Fibroblast of pulmonary artery (primary cell): Measurements from ENCODE around the gene VEGFA.

Experiments used
- DNase-seq: peaks from one replicate; pipeline ENCODE4 v3.0.0-alpha.2; 2010; ENCODE audit warnings: low read depth
- H3K4me3 ChIP-seq: replicated peaks from 2 replicates; pipeline ENCODE4 v1.5.1; 2011; ENCODE audit warnings: low read depth, mild to moderate bottlenecking, control low read depth, low read length, moderate library complexity
- TF ChIP-seq, protein P1 (sequence below): IDR thresholded peaks from 2 replicates; pipeline ENCODE4 v1.5.1; 2011; ENCODE audit warnings: mild to moderate bottlenecking, control low read depth, low read length, inconsistent platforms; ENCODE audit errors: missing control alignments

The VEGFA gene

DNA sequence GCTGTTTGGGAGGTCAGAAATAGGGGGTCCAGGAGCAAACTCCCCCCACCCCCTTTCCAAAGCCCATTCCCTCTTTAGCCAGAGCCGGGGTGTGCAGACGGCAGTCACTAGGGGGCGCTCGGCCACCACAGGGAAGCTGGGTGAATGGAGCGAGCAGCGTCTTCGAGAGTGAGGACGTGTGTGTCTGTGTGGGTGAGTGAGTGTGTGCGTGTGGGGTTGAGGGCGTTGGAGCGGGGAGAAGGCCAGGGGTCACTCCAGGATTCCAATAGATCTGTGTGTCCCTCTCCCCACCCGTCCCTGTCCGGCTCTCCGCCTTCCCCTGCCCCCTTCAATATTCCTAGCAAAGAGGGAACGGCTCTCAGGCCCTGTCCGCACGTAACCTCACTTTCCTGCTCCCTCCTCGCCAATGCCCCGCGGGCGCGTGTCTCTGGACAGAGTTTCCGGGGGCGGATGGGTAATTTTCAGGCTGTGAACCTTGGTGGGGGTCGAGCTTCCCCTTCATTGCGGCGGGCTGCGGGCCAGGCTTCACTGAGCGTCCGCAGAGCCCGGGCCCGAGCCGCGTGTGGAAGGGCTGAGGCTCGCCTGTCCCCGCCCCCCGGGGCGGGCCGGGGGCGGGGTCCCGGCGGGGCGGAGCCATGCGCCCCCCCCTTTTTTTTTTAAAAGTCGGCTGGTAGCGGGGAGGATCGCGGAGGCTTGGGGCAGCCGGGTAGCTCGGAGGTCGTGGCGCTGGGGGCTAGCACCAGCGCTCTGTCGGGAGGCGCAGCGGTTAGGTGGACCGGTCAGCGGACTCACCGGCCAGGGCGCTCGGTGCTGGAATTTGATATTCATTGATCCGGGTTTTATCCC is at the start of gene VEGFA:
Gene VEGFA, plus strand, starts transcription at position 686 of the 846 bp plus-strand sequence.
- H3K4me3 ChIP-seq = peak within 1 kb of the TSS; percentile 91
- peak; percentile 91 for DNase-seq
- TF ChIP-seq, protein P1, sequence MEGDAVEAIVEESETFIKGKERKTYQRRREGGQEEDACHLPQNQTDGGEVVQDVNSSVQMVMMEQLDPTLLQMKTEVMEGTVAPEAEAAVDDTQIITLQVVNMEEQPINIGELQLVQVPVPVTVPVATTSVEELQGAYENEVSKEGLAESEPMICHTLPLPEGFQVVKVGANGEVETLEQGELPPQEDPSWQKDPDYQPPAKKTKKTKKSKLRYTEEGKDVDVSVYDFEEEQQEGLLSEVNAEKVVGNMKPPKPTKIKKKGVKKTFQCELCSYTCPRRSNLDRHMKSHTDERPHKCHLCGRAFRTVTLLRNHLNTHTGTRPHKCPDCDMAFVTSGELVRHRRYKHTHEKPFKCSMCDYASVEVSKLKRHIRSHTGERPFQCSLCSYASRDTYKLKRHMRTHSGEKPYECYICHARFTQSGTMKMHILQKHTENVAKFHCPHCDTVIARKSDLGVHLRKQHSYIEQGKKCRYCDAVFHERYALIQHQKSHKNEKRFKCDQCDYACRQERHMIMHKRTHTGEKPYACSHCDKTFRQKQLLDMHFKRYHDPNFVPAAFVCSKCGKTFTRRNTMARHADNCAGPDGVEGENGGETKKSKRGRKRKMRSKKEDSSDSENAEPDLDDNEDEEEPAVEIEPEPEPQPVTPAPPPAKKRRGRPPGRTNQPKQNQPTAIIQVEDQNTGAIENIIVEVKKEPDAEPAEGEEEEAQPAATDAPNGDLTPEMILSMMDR = peak; percentile 97

- TF ChIP-seq, protein P1 = no peak
- DNase-seq = no peak
- H3K4me3 ChIP-seq = no peak overlapping the region
Measured at GRCh38 chr6:43720999-43721398, 49.0 kb upstream of the VEGFA start.

DNA sequence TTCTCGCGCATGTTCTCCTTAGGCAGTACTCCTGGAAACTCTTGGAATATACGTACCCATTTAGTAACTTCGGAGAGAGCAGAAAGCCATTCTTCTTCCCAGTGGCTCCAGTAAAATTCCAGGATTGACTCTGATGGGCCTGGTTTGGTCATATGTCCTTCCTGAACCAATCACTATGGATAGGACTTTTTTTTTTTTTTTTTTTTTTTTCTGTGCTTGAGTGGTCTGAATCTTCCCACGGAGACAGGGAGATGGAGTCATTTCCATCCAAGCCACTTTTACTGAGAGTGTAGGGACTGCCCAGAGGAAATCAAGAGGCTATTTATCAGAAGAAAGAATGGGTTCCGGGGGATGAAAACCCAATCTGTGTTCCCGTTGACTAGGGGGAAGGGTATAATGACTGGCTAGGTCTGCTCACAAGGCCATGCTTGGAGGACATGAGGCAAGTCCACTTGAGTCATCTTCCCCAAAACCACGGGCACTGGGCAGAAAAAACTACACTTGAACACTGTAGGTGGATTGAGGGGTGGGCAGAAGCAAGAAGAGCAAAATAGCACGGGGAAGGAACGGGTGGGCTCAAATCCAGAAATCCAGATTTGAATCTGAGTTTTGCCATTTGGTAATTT is 47.0 kb upstream of the VEGFA start:
- H3K4me3 ChIP-seq = no peak overlapping the region
- TF ChIP-seq, protein P1 = no peak
- DNase-seq = no peak

DNA sequence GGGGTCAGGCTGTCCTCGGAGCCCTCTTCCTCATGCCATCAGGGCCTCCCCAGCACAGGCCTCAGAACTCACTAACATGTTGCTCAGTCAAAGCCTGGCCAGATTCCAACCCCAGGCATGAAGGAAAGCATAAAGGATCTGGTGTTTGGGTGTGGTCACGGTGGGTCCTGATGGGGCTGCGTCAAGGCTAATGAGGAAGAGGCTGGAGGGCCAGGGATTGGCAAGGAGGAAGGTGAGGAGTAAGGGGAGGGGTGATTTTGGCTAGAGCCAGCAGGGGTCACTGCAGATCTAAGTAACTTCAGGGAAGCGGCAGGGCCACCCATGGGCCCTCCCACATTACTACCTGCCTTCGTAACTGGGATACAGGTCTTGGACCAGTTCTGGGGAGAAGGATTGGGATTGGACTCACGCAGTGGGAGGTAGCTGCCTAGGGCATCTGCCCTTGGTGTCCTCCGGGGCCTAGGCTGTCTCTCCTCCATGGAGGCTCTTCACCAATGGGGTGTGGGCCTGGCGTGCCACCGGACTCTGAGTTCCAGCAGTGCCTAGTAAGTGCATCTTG is 46.2 kb upstream of the VEGFA start:
- TF ChIP-seq, protein P1 = peak; percentile 62
- DNase-seq = peak; percentile 75
- H3K4me3 ChIP-seq = no peak overlapping the region

- DNase-seq = no peak
- TF ChIP-seq, protein P1 = no peak
- H3K4me3 ChIP-seq = no peak overlapping the region
Measured at GRCh38 chr6:43724354-43724753, 45.7 kb upstream of the VEGFA start.

DNA sequence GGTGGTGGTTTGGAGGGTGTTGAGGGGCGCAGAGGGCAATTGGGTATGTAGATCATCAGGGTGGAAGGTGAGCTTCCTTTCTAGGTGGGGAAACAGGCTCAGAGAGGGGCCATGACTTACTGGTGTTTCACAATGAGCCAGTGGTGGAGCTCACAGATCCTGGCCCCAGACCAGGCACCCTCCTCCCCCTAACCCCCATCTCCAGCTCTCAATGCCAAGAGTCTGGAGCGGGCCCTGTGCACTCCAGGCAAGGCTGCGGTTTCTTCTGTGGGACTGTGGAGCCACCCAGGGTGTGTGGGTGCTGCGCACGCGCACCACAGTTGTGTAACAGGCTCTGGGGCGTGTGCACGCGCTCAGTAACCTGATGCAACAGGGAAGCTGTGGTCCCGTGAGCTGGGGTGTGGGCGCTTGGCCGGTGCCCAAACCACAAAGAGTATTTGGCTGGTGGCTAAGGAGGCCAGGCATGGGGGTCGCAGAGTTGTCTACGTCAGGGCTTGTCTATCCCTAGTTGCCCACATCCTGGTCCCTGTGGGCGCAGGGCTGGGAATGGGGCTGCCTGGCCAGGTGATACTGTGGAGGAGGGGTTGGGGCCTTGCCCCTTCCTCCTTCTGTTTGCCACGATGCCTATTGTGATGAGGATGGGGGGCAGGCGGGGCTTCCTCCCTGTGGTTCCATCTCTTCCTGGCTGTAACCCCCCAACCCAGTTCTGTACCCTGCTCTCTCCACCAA is 44.9 kb upstream of the VEGFA start:
- TF ChIP-seq, protein P1 = no peak
- no peak overlapping the region for H3K4me3 ChIP-seq
- DNase-seq = peak; percentile 97
